ENCODE results near the gene CCDC77.
"Not testable (repeated sequence)": the region's sequence is repeated elsewhere in the genome, so short reads cannot be mapped to it uniquely, and the experiment has no call there.

The CCDC77 gene

GRCh38 chr12:401235-402028, at the start of gene CCDC77:
Gene CCDC77, plus strand, starts transcription at chr12:401644. Its CDS starts 7,740 bp downstream, at chr12:409384.
- intact Hi-C loops (cut with DNase I) = no loop called here

GRCh38 chr12:356276-356988, 45.0 kb upstream of the CCDC77 start:
- intact Hi-C loops (cut with DNase I) = no loop called here
- DNase-seq = no peak

More at GRCh38 chr12:401235-402028, at the start of gene CCDC77:
- DNase-seq = peak; percentile 91 to 98 (median 95)

- intact Hi-C loops (cut with DNase I) = no loop called here
- DNase-seq = no peak
Measured at GRCh38 chr12:359091-359490, 42.4 kb upstream of the CCDC77 start.

GRCh38 chr12:366820-367219, 34.6 kb upstream of the CCDC77 start:
- intact Hi-C loops (cut with DNase I) = no loop called here
- DNase-seq = no peak

GRCh38 chr12:367972-368371, 33.5 kb upstream of the CCDC77 start:
- no peak for DNase-seq
- intact Hi-C loops (cut with DNase I) = no loop called here

GRCh38 chr12:370739-371485, 30.5 kb upstream of the CCDC77 start:
- intact Hi-C loops (cut with DNase I); DNase-seq: not testable (repeated sequence)

- intact Hi-C loops (cut with DNase I) = no loop called here
Measured at GRCh38 chr12:386651-387050, 14.8 kb upstream of the CCDC77 start.

GRCh38 chr12:388012-388411, 13.4 kb upstream of the CCDC77 start:
- no peak for DNase-seq
- intact Hi-C loops (cut with DNase I) = no loop called here

More at GRCh38 chr12:386651-387050, 14.8 kb upstream of the CCDC77 start:
- no peak for DNase-seq

GRCh38 chr12:388541-389141, 12.8 kb upstream of the CCDC77 start:
- intact Hi-C loops (cut with DNase I) = no loop called here
- peak in 13 of 42 donors; percentile 9 to 55 (median 20) for DNase-seq

- DNase-seq = peak; percentile 85 to 98 (median 93)
- intact Hi-C loops (cut with DNase I) = no loop called here
Measured at GRCh38 chr12:389142-390096, 12.0 kb upstream of the CCDC77 start, which contains the start of gene KDM5A. Gene KDM5A, minus strand, starts transcription at chr12:389320. Its CDS starts 229 bp downstream, at chr12:389091.

GRCh38 chr12:400828-401227, 616 bp upstream of the CCDC77 start:
- intact Hi-C loops (cut with DNase I) = no loop called here
- no peak for DNase-seq

GRCh38 chr12:402029-402389, 565 bp downstream of the CCDC77 start:
- intact Hi-C loops (cut with DNase I) = no loop called here
- peak in 8 of 42 donors; percentile 5 to 29 (median 24) for DNase-seq

GRCh38 chr12:414859-415258, 13.4 kb downstream of the CCDC77 start:
- no peak for DNase-seq
- intact Hi-C loops (cut with DNase I) = no loop called here

GRCh38 chr12:418432-418831, 17.0 kb downstream of the CCDC77 start:
- intact Hi-C loops (cut with DNase I) = no loop called here
- DNase-seq = no peak

- DNase-seq = peak in 27 of 42 donors; percentile 4 to 66 (median 26)
- intact Hi-C loops (cut with DNase I) = no loop called here
Measured at GRCh38 chr12:422526-422925, 21.1 kb downstream of the CCDC77 start.

GRCh38 chr12:435737-436136, 34.3 kb downstream of the CCDC77 start:
- intact Hi-C loops (cut with DNase I); DNase-seq: not testable (repeated sequence)

GRCh38 chr12:442235-442884, 40.9 kb downstream of the CCDC77 start:
- intact Hi-C loops (cut with DNase I) = no loop called here

GRCh38 chr12:447141-447540, 45.7 kb downstream of the CCDC77 start:
- intact Hi-C loops (cut with DNase I) = no loop called here
- no peak for DNase-seq

More at GRCh38 chr12:442235-442884, 40.9 kb downstream of the CCDC77 start:
- DNase-seq = peak in 40 of 42 donors; percentile 14 to 88 (median 70)
